Right atrium auricular region (tissue), 2 donors: ENCODE results near the gene COL13A1. TPM values are rescaled to one million over a fixed set of nuclear protein-coding genes. Genes with fewer than 3 reads are reported as not detected.

ENCODE experiments used
- DNase-seq: peaks from one replicate; pipeline ENCODE4 v3.0.0-alpha.2; 2019; ENCODE audit warnings: low spot score
- H3K27ac ChIP-seq, 2 donors: fragments of 200-600 bp; sonication (generic); 1 replicate in 1 of 2; 2 replicates in 1 of 2; pipeline ENCODE4 v1.5.1; 2016 to 2019
- H3K27me3 ChIP-seq, 2 donors: fragments of 200-600 bp; sonication (generic); one replicate each; pipeline versions ENCODE4 v1.5.1 to v1.6.0; 2017 to 2019
- H3K36me3 ChIP-seq: fragments of 200-600 bp; sonication (generic); one replicate; pipeline ENCODE4 v1.5.1; 2016
- H3K4me1 ChIP-seq, 2 donors: fragments of 200-600 bp; sonication (generic); one replicate each; pipeline versions ENCODE4 v1.5.1 to v1.6.0; 2017 to 2019
- H3K4me3 ChIP-seq, 2 donors: fragments of 200-600 bp; sonication (generic); 1 replicate in 1 of 2; 2 replicates in 1 of 2; pipeline ENCODE4 v1.5.1; 2017 to 2019; ENCODE audit warnings: mild to moderate bottlenecking in 1 of 2, moderate library complexity in 1 of 2
- H3K9me3 ChIP-seq, 2 donors: fragments of 200-600 bp; sonication (generic); one replicate each; pipeline ENCODE4 v1.5.1; 2019
- total RNA-seq, 2 donors: library from RNA; depleted of rRNA; stranded (reverse); fragments of >200 nt; gene quantifications; one replicate each; pipeline ENCODE4 v1.1.0, GENCODE V29; 2016
- TF ChIP-seq, protein P1 (sequence below), 2 donors: fragments of 200-600 bp; sonication (generic); IDR thresholded peaks; one replicate each; pipeline ENCODE4 v1.5.1; 2019; ENCODE audit warnings: antibody characterized with exemption in 2 of 2

Gene COL13A1
- total RNA-seq, 2 donors from 2014 or later = 5.7 to 11.8 TPM

- TF ChIP-seq, protein P1, sequence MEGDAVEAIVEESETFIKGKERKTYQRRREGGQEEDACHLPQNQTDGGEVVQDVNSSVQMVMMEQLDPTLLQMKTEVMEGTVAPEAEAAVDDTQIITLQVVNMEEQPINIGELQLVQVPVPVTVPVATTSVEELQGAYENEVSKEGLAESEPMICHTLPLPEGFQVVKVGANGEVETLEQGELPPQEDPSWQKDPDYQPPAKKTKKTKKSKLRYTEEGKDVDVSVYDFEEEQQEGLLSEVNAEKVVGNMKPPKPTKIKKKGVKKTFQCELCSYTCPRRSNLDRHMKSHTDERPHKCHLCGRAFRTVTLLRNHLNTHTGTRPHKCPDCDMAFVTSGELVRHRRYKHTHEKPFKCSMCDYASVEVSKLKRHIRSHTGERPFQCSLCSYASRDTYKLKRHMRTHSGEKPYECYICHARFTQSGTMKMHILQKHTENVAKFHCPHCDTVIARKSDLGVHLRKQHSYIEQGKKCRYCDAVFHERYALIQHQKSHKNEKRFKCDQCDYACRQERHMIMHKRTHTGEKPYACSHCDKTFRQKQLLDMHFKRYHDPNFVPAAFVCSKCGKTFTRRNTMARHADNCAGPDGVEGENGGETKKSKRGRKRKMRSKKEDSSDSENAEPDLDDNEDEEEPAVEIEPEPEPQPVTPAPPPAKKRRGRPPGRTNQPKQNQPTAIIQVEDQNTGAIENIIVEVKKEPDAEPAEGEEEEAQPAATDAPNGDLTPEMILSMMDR (IDR thresholded peaks at IDR 0.05) = peak in 1 of 2 donors; percentile 3
- DNase-seq = no peak
- Histone ChIP-seq H3K4me1 (no peaks in the 10 kb centered on the region), H3K27me3 (no peaks in the 10 kb centered on the region), H3K27ac (no peak overlapping the region), H3K9me3 (no peaks in the 10 kb centered on the region), H3K36me3 (no peaks in the 10 kb centered on the region), H3K4me3 (no peak overlapping the region)
These were observed 156.8 kb downstream of the COL13A1 start for GRCh38 chr10:69958556-69958902.

DNA sequence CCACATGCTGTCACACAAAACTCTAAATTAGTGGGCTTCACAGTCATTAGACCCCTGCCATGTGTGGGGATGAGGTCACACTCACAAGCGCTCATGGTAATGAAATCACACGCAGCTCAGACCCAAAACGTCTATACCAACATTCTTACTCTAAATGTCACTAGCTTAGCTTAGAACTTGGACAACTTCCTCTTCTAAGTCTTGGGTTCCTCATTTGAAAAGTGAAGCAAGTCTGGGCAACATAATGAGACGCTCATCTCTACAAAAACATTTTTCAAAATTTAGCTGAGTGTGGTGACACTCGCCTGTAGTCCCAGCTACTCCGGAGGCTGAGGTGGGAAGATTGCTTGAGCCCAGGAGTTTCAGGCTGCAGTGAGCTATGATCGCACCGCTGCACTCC is 158.2 kb downstream of the COL13A1 start:
- H3K4me3 ChIP-seq = no peak overlapping the region
- H3K27ac ChIP-seq = no peak overlapping the region
- no peaks in the 10 kb centered on the region for H3K27me3 ChIP-seq
- DNase-seq = peak; percentile 55
- H3K4me1 ChIP-seq = no peaks in the 10 kb centered on the region
- no peaks in the 10 kb centered on the region for H3K9me3 ChIP-seq
- no peaks in the 10 kb centered on the region for H3K36me3 ChIP-seq
- TF ChIP-seq, protein P1 (IDR thresholded peaks at IDR 0.05) = no peak

DNA sequence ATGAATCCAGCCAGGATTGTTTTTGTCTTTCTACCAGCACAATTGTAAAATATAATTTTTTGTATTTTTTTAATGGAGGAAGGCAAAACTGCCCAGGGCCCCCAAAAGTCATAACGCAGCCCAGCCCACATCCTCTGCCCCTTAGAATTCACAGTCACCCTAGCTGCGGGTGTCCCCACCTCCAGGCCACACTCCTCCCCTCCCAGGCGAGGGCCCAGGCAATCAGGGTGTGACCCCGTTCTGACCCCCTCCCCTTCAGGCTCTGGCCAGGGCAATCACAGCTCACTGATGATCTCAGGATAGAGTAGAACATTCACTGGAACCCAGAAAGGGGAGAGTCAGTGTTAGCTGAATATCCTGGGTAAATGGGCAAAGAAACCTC is 158.9 kb downstream of the COL13A1 start:
- H3K27ac ChIP-seq = no peak overlapping the region
- DNase-seq = peak; percentile 47

DNA sequence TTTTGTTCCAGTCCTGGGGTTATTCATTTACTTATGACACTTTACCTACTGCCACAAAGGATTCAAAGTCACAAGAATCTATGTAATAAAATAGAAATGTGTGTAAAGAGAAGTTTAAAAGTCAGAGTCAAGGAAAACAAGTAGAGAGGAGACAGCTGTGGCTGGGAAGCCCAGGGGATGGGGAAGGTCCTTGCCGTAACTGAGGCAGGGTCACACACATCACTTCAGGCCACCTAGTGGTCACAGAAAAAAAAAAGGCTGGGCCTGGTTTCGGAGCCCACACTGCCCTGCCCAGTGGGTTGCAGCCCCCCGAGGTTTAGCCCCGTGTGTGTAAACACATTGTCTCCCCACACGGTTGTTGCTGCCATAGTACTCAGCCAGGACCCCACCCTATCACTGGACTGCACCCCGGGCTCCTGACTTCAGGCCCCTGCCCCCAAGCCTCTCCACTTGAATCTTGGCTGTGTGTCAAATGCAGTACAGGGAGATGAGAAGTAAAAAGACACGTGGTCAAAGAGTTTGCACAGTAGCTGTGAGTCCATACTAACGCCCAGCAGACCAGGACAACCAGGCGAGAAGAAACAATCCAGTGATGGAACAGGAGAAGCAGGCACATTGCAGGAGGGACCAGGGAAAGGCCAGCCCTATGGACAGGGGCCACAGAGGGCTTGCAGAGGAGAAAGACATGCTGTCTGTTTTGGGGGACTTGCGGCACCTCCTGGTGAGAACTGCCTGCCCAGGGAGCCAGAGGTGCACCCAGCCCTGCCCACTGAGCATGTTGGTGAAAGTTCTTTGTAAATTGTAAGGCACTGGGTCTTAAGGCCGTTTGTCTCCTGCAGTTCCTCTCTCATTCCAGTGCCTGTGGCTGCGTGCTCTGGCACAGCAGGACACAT is 159.5 kb downstream of the COL13A1 start:
- peak; percentile 54 for DNase-seq
- Histone ChIP-seq H3K9me3 (no peaks in the 10 kb centered on the region), H3K36me3 (no peaks in the 10 kb centered on the region), H3K27ac (no peak overlapping the region), H3K4me1 (no peaks in the 10 kb centered on the region), H3K27me3 (no peaks in the 10 kb centered on the region), H3K4me3 (no peak overlapping the region)
- TF ChIP-seq, protein P1 (IDR thresholded peaks at IDR 0.05) = no peak

More for the DNA sequence above, 158.9 kb downstream of the COL13A1 start:
- H3K27me3 ChIP-seq = no peaks in the 10 kb centered on the region
- TF ChIP-seq, protein P1 (IDR thresholded peaks at IDR 0.05) = no peak
- H3K9me3 ChIP-seq = no peaks in the 10 kb centered on the region
- H3K36me3 ChIP-seq = no peaks in the 10 kb centered on the region
- H3K4me3 ChIP-seq = no peak overlapping the region
- no peaks in the 10 kb centered on the region for H3K4me1 ChIP-seq

- H3K4me3 ChIP-seq = no peak overlapping the region
- DNase-seq = peak; percentile 51
- H3K9me3 ChIP-seq = no peaks in the 10 kb centered on the region
- TF ChIP-seq, protein P1 (IDR thresholded peaks at IDR 0.05) = no peak
- H3K36me3 ChIP-seq = no peaks in the 10 kb centered on the region
- H3K4me1 ChIP-seq = no peaks in the 10 kb centered on the region
- no peaks in the 10 kb centered on the region for H3K27me3 ChIP-seq
- no peak overlapping the region for H3K27ac ChIP-seq
These were observed 160.4 kb downstream of the COL13A1 start for GRCh38 chr10:69961881-69962745.
